ENCODE data around the gene CADPS2.

Gene CADPS2

GRCh38 chr7:122653685-122654084 lies 232.6 kb downstream of the CADPS2 start:
- H3K4me3 ChIP-seq (ENCODE audit: low read length, poor library complexity, severe bottlenecking) = no peak overlapping the region
- no peaks in the 10 kb centered on the region for H3K27me3 ChIP-seq (ENCODE audit: insufficient read depth, low read length, poor library complexity, severe bottlenecking)
- H3F3A ChIP-seq (ENCODE audit: low read depth) = no peaks in the 10 kb centered on the region
- no peaks in the 10 kb centered on the region for H3K79me2 ChIP-seq (ENCODE audit: insufficient read depth, low read length)
- no peaks in the 10 kb centered on the region for H3K9me3 ChIP-seq (ENCODE audit: insufficient read depth, low read depth, low read length)
- H3K36me3 ChIP-seq (ENCODE audit: insufficient read depth, low read length) = no peaks in the 10 kb centered on the region
- no peak overlapping the region for H3K4me2 ChIP-seq (ENCODE audit: low read depth, low read length, poor library complexity, severe bottlenecking)
- H3K9ac ChIP-seq (ENCODE audit: low read depth, low read length, poor library complexity, severe bottlenecking) = no peak overlapping the region
- H2AFZ ChIP-seq (ENCODE audit: low read length) = no peak overlapping the region
- H4K20me1 ChIP-seq (ENCODE audit: insufficient read depth, low read length, poor library complexity, severe bottlenecking) = no peaks in the 10 kb centered on the region
- TF ChIP-seq EZH2phosphoT487 (IDR thresholded peaks at IDR 0.05; ENCODE audit: borderline replicate concordance) (no peak), CTCF (conservative IDR thresholded peaks at IDR 0.05; ENCODE audit: low read length) (no peak)
- no peaks in the 10 kb centered on the region for H3K9me2 ChIP-seq (replicated peaks; ENCODE audit: low read depth, low read length)
- no peaks in the 10 kb centered on the region for H3K4me1 ChIP-seq (ENCODE audit: insufficient read depth, low read length, poor library complexity, severe bottlenecking)

DNA sequence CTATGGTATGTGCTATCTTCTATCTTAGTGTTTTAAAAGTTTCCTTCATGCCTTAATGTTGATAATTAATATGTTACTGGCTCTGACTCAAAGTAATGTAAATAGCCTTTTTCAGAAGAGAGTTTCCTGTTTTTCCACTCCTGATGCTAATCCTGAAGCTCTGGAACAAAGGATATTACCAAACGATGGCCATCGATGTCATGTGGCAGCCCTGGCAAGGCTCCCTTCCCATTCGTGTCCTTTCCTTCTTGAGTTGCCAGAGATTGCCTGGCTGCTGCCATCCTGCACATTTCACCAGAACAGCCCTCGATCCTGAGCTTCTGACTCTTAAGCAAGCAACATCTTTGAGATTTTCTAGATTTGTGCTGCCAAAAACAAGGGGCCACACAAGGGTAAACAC lies 233.4 kb downstream of the CADPS2 start:
- Histone ChIP-seq H3K9ac (ENCODE audit: low read depth, low read length, poor library complexity, severe bottlenecking) (no peak overlapping the region), H3K79me2 (ENCODE audit: insufficient read depth, low read length) (no peaks in the 10 kb centered on the region), H3K4me3 (ENCODE audit: low read length, poor library complexity, severe bottlenecking) (no peak overlapping the region), H3K27me3 (ENCODE audit: insufficient read depth, low read length, poor library complexity, severe bottlenecking) (no peaks in the 10 kb centered on the region), H3K9me2 (replicated peaks; ENCODE audit: low read depth, low read length) (no peaks in the 10 kb centered on the region), H4K20me1 (ENCODE audit: insufficient read depth, low read length, poor library complexity, severe bottlenecking) (no peaks in the 10 kb centered on the region), H3K9me3 (ENCODE audit: insufficient read depth, low read depth, low read length) (no peaks in the 10 kb centered on the region), H2AFZ (ENCODE audit: low read length) (no peak overlapping the region), H3K4me2 (ENCODE audit: low read depth, low read length, poor library complexity, severe bottlenecking) (no peak overlapping the region), H3F3A (ENCODE audit: low read depth) (no peaks in the 10 kb centered on the region), H3K4me1 (ENCODE audit: insufficient read depth, low read length, poor library complexity, severe bottlenecking) (no peaks in the 10 kb centered on the region), H3K36me3 (ENCODE audit: insufficient read depth, low read length) (no peaks in the 10 kb centered on the region)
- TF ChIP-seq EZH2phosphoT487 (IDR thresholded peaks at IDR 0.05; ENCODE audit: borderline replicate concordance) (no peak), CTCF (conservative IDR thresholded peaks at IDR 0.05; ENCODE audit: low read length) (no peak)

GRCh38 chr7:122651451-122651850 lies 234.8 kb downstream of the CADPS2 start:
- Histone ChIP-seq H2AFZ (ENCODE audit: low read length) (no peak overlapping the region), H3K9me2 (replicated peaks; ENCODE audit: low read depth, low read length) (no peaks in the 10 kb centered on the region), H3K79me2 (ENCODE audit: insufficient read depth, low read length) (no peaks in the 10 kb centered on the region), H3K27me3 (ENCODE audit: insufficient read depth, low read length, poor library complexity, severe bottlenecking) (no peaks in the 10 kb centered on the region), H3K9ac (ENCODE audit: low read depth, low read length, poor library complexity, severe bottlenecking) (no peak overlapping the region), H3K4me1 (ENCODE audit: insufficient read depth, low read length, poor library complexity, severe bottlenecking) (no peaks in the 10 kb centered on the region), H3K4me3 (ENCODE audit: low read length, poor library complexity, severe bottlenecking) (no peak overlapping the region), H3F3A (ENCODE audit: low read depth) (no peaks in the 10 kb centered on the region), H3K36me3 (ENCODE audit: insufficient read depth, low read length) (no peaks in the 10 kb centered on the region), H3K9me3 (ENCODE audit: insufficient read depth, low read depth, low read length) (no peaks in the 10 kb centered on the region), H3K4me2 (ENCODE audit: low read depth, low read length, poor library complexity, severe bottlenecking) (no peak overlapping the region), H4K20me1 (ENCODE audit: insufficient read depth, low read length, poor library complexity, severe bottlenecking) (no peaks in the 10 kb centered on the region)
- TF ChIP-seq CTCF (conservative IDR thresholded peaks at IDR 0.05; ENCODE audit: low read length) (no peak), EZH2phosphoT487 (IDR thresholded peaks at IDR 0.05; ENCODE audit: borderline replicate concordance) (no peak)

All from Loucy (cell line).